H1 (cell line): ENCODE measurements around the gene SHTN1. TPM values are rescaled to one million over a fixed set of nuclear protein-coding genes. Genes with fewer than 3 reads are reported as not detected.

Experiments used
- CTCF ChIA-PET: fragments of 300-600 bp; sonication (Branson Sonifier 250); formaldehyde crosslinking; loops from one replicate; lab custom pipeline; 2021; ENCODE audit not compliant: partially characterized antibody; lab: Charles Lee
- POLR2A ChIA-PET: fragments of 300-600 bp; sonication (Branson Sonifier 250); formaldehyde crosslinking; loops from one replicate; lab custom pipeline; 2021; ENCODE audit warnings: inconsistent platforms; ENCODE audit not compliant: partially characterized antibody; lab: Charles Lee
- DNase-seq, 2 experiments: peaks; one replicate each; pipeline versions ENCODE4 v3.0.0 to v3.0.0-alpha.2; 2010 to 2022; ENCODE audit warnings: low spot score in 2 of 2, low read depth in 1 of 2, mixed read lengths in 1 of 2
- FAIRE-seq: peaks from 2 replicates; lab custom pipeline; 2011; peaks lifted over from hg19 to GRCh38; lab: Jason Lieb, UNC
- H2AFZ ChIP-seq: 2 replicates; pipeline ENCODE4 v1.8.1; 2012; ENCODE audit warnings: low read length, inconsistent platforms
- H2AK5ac ChIP-seq: 2 replicates; pipeline ENCODE4 v1.6.1; 2013; ENCODE audit warnings: low read depth, low read length
- H2BK120ac ChIP-seq: replicated peaks from 2 replicates; pipeline ENCODE3; 2013; ENCODE audit warnings: low read depth, low read length, inconsistent platforms
- H2BK12ac ChIP-seq: 2 replicates; pipeline ENCODE4 v1.6.1; 2013; ENCODE audit warnings: low read depth, low read length
- H2BK15ac ChIP-seq: 2 replicates; pipeline ENCODE4 v1.6.1; 2013; ENCODE audit warnings: low read length
- H2BK20ac ChIP-seq: 2 replicates; pipeline ENCODE4 v1.6.1; 2013; ENCODE audit warnings: low read length
- H2BK5ac ChIP-seq: 2 replicates; pipeline ENCODE4 v1.6.1; 2013; ENCODE audit warnings: low read depth, low read length
- H3K14ac ChIP-seq: 2 replicates; pipeline ENCODE4 v1.6.1; 2013; ENCODE audit warnings: inconsistent platforms; ENCODE audit not compliant: insufficient read length
- H3K18ac ChIP-seq: 2 replicates; pipeline ENCODE4 v1.6.1; 2013; ENCODE audit warnings: low read length; ENCODE audit errors: extremely low read depth
- H3K23ac ChIP-seq: 2 replicates; pipeline ENCODE4 v1.6.1; 2013; ENCODE audit warnings: inconsistent platforms; ENCODE audit not compliant: insufficient read length
- H3K23me2 ChIP-seq: 2 replicates; pipeline ENCODE4 v1.6.1; 2013; ENCODE audit warnings: low read depth, low read length
- H3K27ac ChIP-seq: 2 replicates; pipeline ENCODE4 v1.6.1; 2011; ENCODE audit warnings: low read depth, low read length, inconsistent platforms
- H3K27me3 ChIP-seq, 4 experiments: replicated peaks in 1 of 4; 1 replicate in 1 of 4; 2 replicates in 3 of 4; pipeline versions ENCODE4 v1.6.1 to v1.8.1; 2011 to 2013; ENCODE audit warnings: low read length in 3 of 4, mild to moderate bottlenecking in 3 of 4, inconsistent platforms in 2 of 4, mixed read lengths in 2 of 4, moderate library complexity in 1 of 4; ENCODE audit not compliant: control insufficient read depth in 3 of 4, insufficient read depth in 3 of 4; ENCODE audit errors: extremely low read depth in 1 of 4
- H3K36me3 ChIP-seq, 4 experiments: 2 replicates each; pipeline versions ENCODE4 v1.6.1 to v1.8.1; 2011 to 2013; ENCODE audit warnings: mild to moderate bottlenecking in 4 of 4, low read length in 3 of 4, moderate library complexity in 2 of 4, control low read depth in 1 of 4, inconsistent platforms in 1 of 4; ENCODE audit not compliant: insufficient read depth in 4 of 4, control insufficient read depth in 2 of 4
- H3K4ac ChIP-seq: replicated peaks from 2 replicates; pipeline ENCODE3; 2013; ENCODE audit warnings: low read length, low read depth, mixed read lengths, inconsistent platforms; ENCODE audit not compliant: insufficient read length
- H3K4me1 ChIP-seq, 4 experiments: replicated peaks in 1 of 4; 1 replicate in 1 of 4; 2 replicates in 3 of 4; pipeline versions ENCODE4 v1.6.1 to v1.8.1; 2011 to 2013; ENCODE audit warnings: low read length in 3 of 4, inconsistent platforms in 2 of 4, mixed read lengths in 1 of 4; ENCODE audit not compliant: insufficient read depth in 4 of 4, control insufficient read depth in 3 of 4
- H3K4me2 ChIP-seq, 2 experiments: 2 replicates each; pipeline versions ENCODE4 v1.6.1 to v1.8.1; 2011 to 2013; ENCODE audit warnings: low read depth in 2 of 2, low read length in 2 of 2, control low read depth in 1 of 2, inconsistent platforms in 1 of 2, mild to moderate bottlenecking in 1 of 2; ENCODE audit not compliant: insufficient read depth in 1 of 2
- H3K4me3 ChIP-seq, 4 experiments: fragments of 200-600, 300-600 bp in 1 of 4; sonication (generic), shearing (Covaris generic), sonication (Bioruptor Twin) in 1 of 4; 2 replicates each; pipeline versions ENCODE4 v1.5.1 to v1.8.1; 2011 to 2016; ENCODE audit warnings: low read length in 4 of 4, low read depth in 3 of 4, control low read depth in 2 of 4, inconsistent platforms in 2 of 4, mild to moderate bottlenecking in 2 of 4, mixed read lengths in 1 of 4, moderate library complexity in 1 of 4; ENCODE audit not compliant: insufficient read depth in 2 of 4; ENCODE audit errors: extremely low read depth in 1 of 4
- H3K56ac ChIP-seq: replicated peaks from 2 replicates; pipeline ENCODE3; 2013; ENCODE audit warnings: low read depth, mild to moderate bottlenecking, mixed read lengths, low read length, inconsistent platforms; ENCODE audit not compliant: insufficient read length
- H3K79me1 ChIP-seq: 2 replicates; pipeline ENCODE4 v1.6.1; 2013; ENCODE audit warnings: low read depth, low read length, control low read depth
- H3K79me2 ChIP-seq, 2 experiments: 2 replicates each; pipeline versions ENCODE4 v1.6.1 to v1.8.1; 2012 to 2013; ENCODE audit warnings: low read length in 2 of 2, mild to moderate bottlenecking in 2 of 2, inconsistent platforms in 1 of 2; ENCODE audit not compliant: insufficient read depth in 2 of 2, control insufficient read depth in 1 of 2
- H3K9ac ChIP-seq, 4 experiments: replicated peaks in 1 of 4; 1 replicate in 1 of 4; 2 replicates in 3 of 4; pipeline versions ENCODE4 v1.6.1 to v1.8.1; 2011 to 2013; ENCODE audit warnings: low read depth in 3 of 4, low read length in 3 of 4, control low read depth in 2 of 4, mild to moderate bottlenecking in 2 of 4, moderate library complexity in 2 of 4, inconsistent platforms in 1 of 4; ENCODE audit errors: extremely low read depth in 1 of 4
- H3K9me3 ChIP-seq, 2 experiments: 2 replicates each; pipeline versions ENCODE4 v1.6.1 to v1.8.1; 2012 to 2013; ENCODE audit warnings: mild to moderate bottlenecking in 2 of 2, moderate library complexity in 2 of 2, control low read depth in 1 of 2, inconsistent platforms in 1 of 2, low read depth in 1 of 2, low read length in 1 of 2, mixed read lengths in 1 of 2; ENCODE audit not compliant: insufficient read depth in 2 of 2
- H4K20me1 ChIP-seq, 2 experiments: replicated peaks in 1 of 2; 2 replicates each; pipeline versions ENCODE3 to v1.8.1; 2011 to 2013; ENCODE audit warnings: inconsistent platforms in 2 of 2, low read length in 2 of 2, mild to moderate bottlenecking in 1 of 2; ENCODE audit not compliant: insufficient read depth in 2 of 2, control insufficient read depth in 1 of 2
- H4K5ac ChIP-seq: 2 replicates; pipeline ENCODE4 v1.6.1; 2013; ENCODE audit warnings: low read length, low read depth, mixed read lengths, inconsistent platforms; ENCODE audit not compliant: insufficient read length
- H4K8ac ChIP-seq: 2 replicates; pipeline ENCODE4 v1.8.0; 2013; ENCODE audit warnings: mild to moderate bottlenecking, moderate library complexity, low read length, inconsistent platforms; ENCODE audit not compliant: insufficient read depth; ENCODE audit errors: extremely low read depth
- H4K91ac ChIP-seq: replicated peaks from 2 replicates; pipeline ENCODE3; 2013; ENCODE audit warnings: low read length, mixed read lengths, inconsistent platforms; ENCODE audit not compliant: insufficient read length
- BACH1 ChIP-seq: IDR thresholded peaks from 2 replicates; pipeline ENCODE4 v1.6.1; 2012; ENCODE audit warnings: low read length, improper control_type of control experiment
- BRCA1 ChIP-seq: IDR thresholded peaks from 2 replicates; pipeline ENCODE4 v1.6.1; 2012; ENCODE audit warnings: low read depth, low read length, improper control_type of control experiment
- CEBPB ChIP-seq: IDR thresholded peaks from 2 replicates; pipeline ENCODE4 v1.6.1; 2012; ENCODE audit warnings: low read depth, low read length
- CREB1 ChIP-seq: IDR thresholded peaks from 2 replicates; pipeline ENCODE4 v1.6.1; 2012; ENCODE audit warnings: inconsistent platforms
- CTBP2 ChIP-seq: IDR thresholded peaks from 2 replicates; pipeline ENCODE4 v1.7.0; 2011; ENCODE audit warnings: borderline replicate concordance, mild to moderate bottlenecking, moderate library complexity, mixed read lengths, low read length; ENCODE audit not compliant: insufficient read depth, insufficient read length
- EZH2 ChIP-seq: fragments of 200-600 bp; sonication (generic); IDR thresholded peaks from 2 replicates; pipeline ENCODE4 v1.7.1; 2012; ENCODE audit warnings: low read depth, mild to moderate bottlenecking, moderate library complexity, low read length, inconsistent platforms; ENCODE audit not compliant: severe bottlenecking
- KDM5A ChIP-seq: fragments of 200-600 bp; IDR thresholded peaks from 2 replicates; pipeline ENCODE4 v1.7.1; 2012; ENCODE audit warnings: mild to moderate bottlenecking, low read length, inconsistent platforms, mixed read lengths
- RAD21 ChIP-seq, 2 experiments: IDR thresholded peaks in 1 of 2; conservative IDR thresholded peaks in 1 of 2; 2 replicates each; pipeline ENCODE4 v1.6.1; 2011; ENCODE audit warnings: low read depth in 2 of 2, low read length in 2 of 2, improper control_type of control experiment in 1 of 2, inconsistent platforms in 1 of 2, mild to moderate bottlenecking in 1 of 2, moderate library complexity in 1 of 2
- RFX5 ChIP-seq: IDR thresholded peaks from 2 replicates; pipeline ENCODE4 v1.6.1; 2011; ENCODE audit warnings: low read depth, low read length, improper control_type of control experiment, borderline replicate concordance
- TBP ChIP-seq: IDR thresholded peaks from 2 replicates; pipeline ENCODE4 v1.6.1; 2011; ENCODE audit warnings: low read depth, low read length, improper control_type of control experiment
- ZNF274 ChIP-seq: IDR thresholded peaks from 2 replicates; pipeline ENCODE4 v1.7.0; 2012; ENCODE audit warnings: low read length, borderline replicate concordance; ENCODE audit errors: extremely low read depth
- WGBS, 2 experiments: shearing (Covaris generic) in 1 of 2; methylation state at CpG; one replicate each; pipeline versions ENCODE4 v1.1.6 to v1.1.7; 2013 to 2015; ENCODE audit warnings: low lambda C conversion rate in 2 of 2, mixed read lengths in 2 of 2, inconsistent platforms in 1 of 2, low coverage in 1 of 2, missing lambda C conversion rate in 1 of 2; ENCODE audit not compliant: insufficient replicate concordance in 2 of 2, insufficient coverage in 1 of 2, insufficient read length in 1 of 2; ENCODE audit errors: extremely low coverage in 1 of 2, missing lambda C conversion rate in 1 of 2; 5-methylcytosine and 5-hydroxymethylcytosine counted together
- polyA plus RNA-seq, 7 experiments: library from polyadenylated mRNA; depleted of rRNA in 3 of 7; stranded (reverse) in 5 of 7; unstranded in 2 of 7; fragments of >200 nt in 5 of 7; fragments of 200-250 nt in 2 of 7; gene quantifications; 1 replicate in 5 of 7; 2 replicates in 1 of 7; 4 replicates in 1 of 7; pipeline versions ENCODE4 v1.2.1 to v1.2.3, GENCODE V29; 2011 to 2013; ENCODE audit warnings: missing spikeins in 2 of 7, mixed read lengths in 2 of 7
- total RNA-seq: library from RNA; stranded (reverse); fragmentation: NEBNext Ultra II Directional; extraction: Animal tissue kit (Norgen Biotek cat#: 25700); gene quantifications from 2 replicates; pipeline ENCODE4 v1.2.1, GENCODE V29; 2021
- TF ChIP-seq, protein P1 (sequence below): IDR thresholded peaks from 2 replicates; pipeline ENCODE4 v1.6.1; 2012; ENCODE audit warnings: low read length, inconsistent platforms

The SHTN1 gene
- total and polyA plus RNA-seq, 2 of the 8 experiments (the other 6 are each of a cell fraction or from before 2014, with no cell fraction given), result 3.3 to 12.7 TPM

DNA sequence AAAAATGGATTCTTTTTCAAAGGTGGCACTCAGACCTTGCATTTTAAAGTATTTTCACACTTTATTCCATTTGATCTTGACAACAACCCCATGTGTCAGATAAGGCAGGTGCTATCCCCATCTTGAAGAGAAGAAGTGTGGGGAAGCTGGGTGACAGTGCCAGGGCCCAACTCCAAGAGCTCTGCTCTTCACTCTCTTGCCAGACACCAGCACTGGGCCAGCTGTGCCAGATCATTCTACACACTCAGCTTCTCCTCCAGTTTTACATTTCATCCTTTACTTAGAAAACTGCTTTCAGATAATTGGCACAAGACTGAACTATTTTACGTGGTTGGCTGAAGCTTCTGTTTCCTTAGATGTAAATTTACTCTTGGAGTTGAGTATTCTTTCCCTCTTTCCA lies 91.3 kb downstream of the SHTN1 start:
- Histone ChIP-seq H2BK15ac (no peak overlapping the region), H4K20me1 (no peaks in the 10 kb centered on the region), H3K14ac (no peak overlapping the region), H3K4me1 (0 out of 7 replicates have a peak, but pooled peaks cover 0 to 2% (median 0%) of the 10 kb centered on the region in 4 experiments), H2AK5ac (no peak overlapping the region), H4K91ac (no peak overlapping the region), H3K23ac (no peak overlapping the region), H3K27ac (no peak overlapping the region), H3K56ac (no peak overlapping the region), H3K4me3 (no peak overlapping the region), H3K4ac (no peak overlapping the region), H3K23me2 (no peaks in the 10 kb centered on the region), H3K4me2 (no peak overlapping the region), H3K9ac (no peak overlapping the region), H2BK120ac (no peak overlapping the region), H2AFZ (no peak overlapping the region), H4K5ac (no peak overlapping the region), H3K79me1 (no peaks in the 10 kb centered on the region), H2BK5ac (no peak overlapping the region), H4K8ac (no peak overlapping the region), H3K9me3 (no peaks in the 10 kb centered on the region), H3K79me2 (no peaks in the 10 kb centered on the region), H2BK20ac (no peak overlapping the region), H3K27me3 (no peaks in the 10 kb centered on the region), H3K18ac (no peak overlapping the region), H3K36me3 (peaks cover 0 to 5% (median 0%) of the 10 kb centered on the region in 4 experiments; a peak in 2 of 8 replicates), H2BK12ac (no peak overlapping the region)
- FAIRE-seq (no peak), DNase-seq (no peak)
- ChIA-PET POLR2A (no interaction called here), CTCF (interaction anchor here (0.6 kb wide), 2 partner anchors 43 to 419 kb away, joined by 3 read pairs; no protein-coding TSS in a partner anchor)
- 86% methylated on average over 1 of the region's 1 CpG; no CpG with 5 or more reads in 1 of the 2 experiments for WGBS, 2 experiments
- TF ChIP-seq CEBPB (no peak), RFX5 (no peak), BRCA1 (no peak), ZNF274 (no peak), EZH2 (no peak), TBP (no peak), KDM5A (no peak), BACH1 (no peak), CREB1 (no peak), RAD21 (IDR thresholded peaks at IDR 0.05 in 1 of 2, conservative IDR thresholded peaks at IDR 0.05 in 1 of 2; ENCODE audit: low read depth in 2 of 2, low read length in 2 of 2) (no peak), CTBP2 (no peak)
- TF ChIP-seq, protein P1, sequence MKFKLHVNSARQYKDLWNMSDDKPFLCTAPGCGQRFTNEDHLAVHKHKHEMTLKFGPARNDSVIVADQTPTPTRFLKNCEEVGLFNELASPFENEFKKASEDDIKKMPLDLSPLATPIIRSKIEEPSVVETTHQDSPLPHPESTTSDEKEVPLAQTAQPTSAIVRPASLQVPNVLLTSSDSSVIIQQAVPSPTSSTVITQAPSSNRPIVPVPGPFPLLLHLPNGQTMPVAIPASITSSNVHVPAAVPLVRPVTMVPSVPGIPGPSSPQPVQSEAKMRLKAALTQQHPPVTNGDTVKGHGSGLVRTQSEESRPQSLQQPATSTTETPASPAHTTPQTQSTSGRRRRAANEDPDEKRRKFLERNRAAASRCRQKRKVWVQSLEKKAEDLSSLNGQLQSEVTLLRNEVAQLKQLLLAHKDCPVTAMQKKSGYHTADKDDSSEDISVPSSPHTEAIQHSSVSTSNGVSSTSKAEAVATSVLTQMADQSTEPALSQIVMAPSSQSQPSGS, result no peak
